ENCODE results near the gene CTLA4.

CTLA4 gene

DNA sequence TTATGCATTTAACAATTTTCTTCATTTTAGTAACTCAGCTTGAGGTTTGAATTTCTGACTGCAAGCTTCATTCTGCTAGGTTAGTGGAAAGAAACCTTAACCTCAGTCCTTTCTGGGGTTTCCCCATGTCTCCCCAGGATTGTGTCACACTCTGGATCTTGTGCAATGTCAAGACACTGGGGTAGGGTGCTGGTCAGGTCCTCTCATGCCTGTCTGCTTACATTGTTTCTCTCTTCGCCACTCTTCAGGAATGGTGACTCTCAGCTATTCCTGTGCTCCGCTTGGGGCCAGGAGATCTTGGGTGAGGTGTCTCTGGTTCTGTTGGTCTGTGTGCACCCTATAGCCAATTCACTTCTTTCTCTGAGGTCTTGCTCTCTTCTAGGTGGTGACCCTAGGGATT lies 23.9 kb downstream of the CTLA4 start:
- Histone ChIP-seq H3K9ac (ENCODE audit: insufficient read length, low read depth) (no peak overlapping the region), H3K4me3 (ENCODE audit: insufficient read length, low read depth) (no peak overlapping the region), H3K4me1 (ENCODE audit: insufficient read depth, insufficient read length) (no peaks in the 10 kb centered on the region), H3K36me3 (ENCODE audit: insufficient read depth, insufficient read length, low read length) (no peaks in the 10 kb centered on the region), H3K27me3 (ENCODE audit: insufficient read depth, insufficient read length) (no peaks in the 10 kb centered on the region), H3K9me3 (ENCODE audit: insufficient read depth, low read length) (no peaks in the 10 kb centered on the region)
- no peak for DNase-seq (ENCODE audit: low read depth, low spot score)
- no peak for TF ChIP-seq SUZ12 (IDR thresholded peaks at IDR 0.05; ENCODE audit: extremely low read depth, insufficient read depth, insufficient read length)
- no peak for TF ChIP-seq YY1 (IDR thresholded peaks at IDR 0.05; ENCODE audit: insufficient read depth, insufficient read length)
- TF ChIP-seq ZNF274 (IDR thresholded peaks at IDR 0.05; ENCODE audit: low read depth, low read length) = no peak

DNA sequence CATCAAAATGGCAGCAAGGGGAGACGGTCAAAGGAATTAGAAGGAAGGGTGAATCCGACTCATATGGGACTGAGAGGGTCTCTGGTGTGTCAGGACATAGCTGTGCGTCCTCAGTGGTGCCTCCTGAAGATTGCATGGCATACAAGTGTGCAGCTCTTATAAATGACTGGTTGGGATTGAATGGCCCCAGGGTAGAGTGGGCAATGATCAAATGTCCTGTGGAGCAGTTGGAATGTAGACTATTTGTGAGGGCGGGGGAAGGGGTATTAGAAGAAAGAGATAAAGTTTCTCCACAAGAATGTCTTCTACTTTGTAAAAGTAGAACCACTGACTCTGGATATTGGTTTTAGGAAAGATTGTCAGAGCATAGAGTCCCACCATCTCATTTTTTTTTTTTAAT lies 24.6 kb downstream of the CTLA4 start:
- Histone ChIP-seq H3K9ac (ENCODE audit: insufficient read length, low read depth) (no peak overlapping the region), H3K27me3 (ENCODE audit: insufficient read depth, insufficient read length) (no peaks in the 10 kb centered on the region), H3K4me3 (ENCODE audit: insufficient read length, low read depth) (no peak overlapping the region), H3K9me3 (ENCODE audit: insufficient read depth, low read length) (no peaks in the 10 kb centered on the region), H3K36me3 (ENCODE audit: insufficient read depth, insufficient read length, low read length) (no peaks in the 10 kb centered on the region), H3K4me1 (ENCODE audit: insufficient read depth, insufficient read length) (no peaks in the 10 kb centered on the region)
- no peak for DNase-seq (ENCODE audit: low read depth, low spot score)
- TF ChIP-seq SUZ12 (IDR thresholded peaks at IDR 0.05; ENCODE audit: extremely low read depth, insufficient read depth, insufficient read length) (no peak), YY1 (IDR thresholded peaks at IDR 0.05; ENCODE audit: insufficient read depth, insufficient read length) (no peak), ZNF274 (IDR thresholded peaks at IDR 0.05; ENCODE audit: low read depth, low read length) (no peak)

DNA sequence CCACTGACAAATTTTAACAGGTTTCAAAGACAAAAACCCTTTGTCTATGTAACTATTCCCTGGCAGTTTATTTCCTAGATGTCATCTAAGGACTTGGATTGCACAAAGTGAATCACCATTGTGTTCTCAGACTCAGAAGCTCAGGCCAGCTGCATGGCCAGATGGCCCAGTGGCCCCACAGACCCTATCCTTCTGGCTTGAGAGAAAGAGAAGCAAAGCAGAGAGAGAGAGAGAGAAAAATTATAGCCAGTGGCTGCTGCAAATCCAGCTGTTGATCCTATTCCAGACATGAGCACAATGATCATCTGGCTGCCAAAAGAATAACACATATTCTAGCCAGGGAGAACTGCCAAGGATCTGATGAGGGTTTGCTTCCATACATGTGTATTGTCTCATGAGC lies 25.8 kb downstream of the CTLA4 start:
- no peak overlapping the region for H3K4me3 ChIP-seq (ENCODE audit: insufficient read length, low read depth)
- no peak for DNase-seq (ENCODE audit: low read depth, low spot score)
- no peak for TF ChIP-seq SUZ12 (IDR thresholded peaks at IDR 0.05; ENCODE audit: extremely low read depth, insufficient read depth, insufficient read length)
- no peak for TF ChIP-seq ZNF274 (IDR thresholded peaks at IDR 0.05; ENCODE audit: low read depth, low read length)
- no peak for TF ChIP-seq YY1 (IDR thresholded peaks at IDR 0.05; ENCODE audit: insufficient read depth, insufficient read length)
- no peaks in the 10 kb centered on the region for H3K27me3 ChIP-seq (ENCODE audit: insufficient read depth, insufficient read length)
- no peaks in the 10 kb centered on the region for H3K9me3 ChIP-seq (ENCODE audit: insufficient read depth, low read length)
- H3K36me3 ChIP-seq (ENCODE audit: insufficient read depth, insufficient read length, low read length) = no peaks in the 10 kb centered on the region
- no peak overlapping the region for H3K9ac ChIP-seq (ENCODE audit: insufficient read length, low read depth)
- no peaks in the 10 kb centered on the region for H3K4me1 ChIP-seq (ENCODE audit: insufficient read depth, insufficient read length)

DNA sequence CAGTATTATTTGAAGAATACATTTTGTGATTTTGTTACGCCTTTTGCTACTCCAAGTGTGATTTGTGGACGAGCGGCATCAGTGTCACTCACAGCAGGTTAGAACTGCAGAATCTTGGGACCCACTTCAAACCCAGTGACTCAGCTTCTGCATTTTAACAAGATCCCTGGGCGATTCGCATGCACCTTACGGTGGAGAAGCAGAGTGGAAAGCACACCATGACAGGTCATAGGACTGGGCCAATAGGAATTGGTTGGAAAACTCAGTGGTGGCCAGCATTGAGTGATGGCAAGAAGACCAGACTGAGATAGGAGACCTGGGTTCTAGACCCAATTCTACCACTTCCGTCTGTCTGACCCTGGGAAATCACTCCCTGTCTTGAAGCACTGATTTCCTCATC lies 26.3 kb downstream of the CTLA4 start:
- Histone ChIP-seq H3K4me3 (ENCODE audit: insufficient read length, low read depth) (no peak overlapping the region), H3K36me3 (ENCODE audit: insufficient read depth, insufficient read length, low read length) (no peaks in the 10 kb centered on the region), H3K4me1 (ENCODE audit: insufficient read depth, insufficient read length) (no peaks in the 10 kb centered on the region), H3K9ac (ENCODE audit: insufficient read length, low read depth) (no peak overlapping the region), H3K27me3 (ENCODE audit: insufficient read depth, insufficient read length) (no peaks in the 10 kb centered on the region), H3K9me3 (ENCODE audit: insufficient read depth, low read length) (no peaks in the 10 kb centered on the region)
- DNase-seq (ENCODE audit: low read depth, low spot score) = no peak
- TF ChIP-seq ZNF274 (IDR thresholded peaks at IDR 0.05; ENCODE audit: low read depth, low read length) = no peak
- TF ChIP-seq YY1 (IDR thresholded peaks at IDR 0.05; ENCODE audit: insufficient read depth, insufficient read length) = no peak
- no peak for TF ChIP-seq SUZ12 (IDR thresholded peaks at IDR 0.05; ENCODE audit: extremely low read depth, insufficient read depth, insufficient read length)

DNA sequence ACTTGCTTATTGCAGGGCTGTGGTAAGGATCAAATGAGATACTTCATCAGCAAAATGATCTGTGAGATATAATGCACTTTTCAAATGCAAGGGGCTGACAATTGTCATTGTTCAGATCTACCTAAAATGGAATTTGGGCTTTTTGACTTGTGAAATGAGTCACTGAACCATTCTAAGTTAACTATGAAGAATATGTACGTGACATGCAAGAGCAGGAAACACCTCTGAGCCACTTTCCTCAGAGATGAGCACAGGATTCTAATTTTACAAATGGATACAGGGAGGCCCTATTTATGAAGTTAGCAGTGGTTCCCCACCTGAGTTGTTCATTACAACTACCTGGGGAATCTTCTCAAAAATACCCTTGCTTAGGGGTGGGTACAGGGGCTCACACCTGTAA lies 26.7 kb downstream of the CTLA4 start:
- Histone ChIP-seq H3K4me3 (ENCODE audit: insufficient read length, low read depth) (no peak overlapping the region), H3K9ac (ENCODE audit: insufficient read length, low read depth) (no peak overlapping the region), H3K4me1 (ENCODE audit: insufficient read depth, insufficient read length) (no peaks in the 10 kb centered on the region), H3K27me3 (ENCODE audit: insufficient read depth, insufficient read length) (no peaks in the 10 kb centered on the region), H3K36me3 (ENCODE audit: insufficient read depth, insufficient read length, low read length) (no peaks in the 10 kb centered on the region), H3K9me3 (ENCODE audit: insufficient read depth, low read length) (no peaks in the 10 kb centered on the region)
- no peak for TF ChIP-seq SUZ12 (IDR thresholded peaks at IDR 0.05; ENCODE audit: extremely low read depth, insufficient read depth, insufficient read length)
- no peak for TF ChIP-seq ZNF274 (IDR thresholded peaks at IDR 0.05; ENCODE audit: low read depth, low read length)
- no peak for TF ChIP-seq YY1 (IDR thresholded peaks at IDR 0.05; ENCODE audit: insufficient read depth, insufficient read length)
- DNase-seq (ENCODE audit: low read depth, low spot score) = no peak

DNA sequence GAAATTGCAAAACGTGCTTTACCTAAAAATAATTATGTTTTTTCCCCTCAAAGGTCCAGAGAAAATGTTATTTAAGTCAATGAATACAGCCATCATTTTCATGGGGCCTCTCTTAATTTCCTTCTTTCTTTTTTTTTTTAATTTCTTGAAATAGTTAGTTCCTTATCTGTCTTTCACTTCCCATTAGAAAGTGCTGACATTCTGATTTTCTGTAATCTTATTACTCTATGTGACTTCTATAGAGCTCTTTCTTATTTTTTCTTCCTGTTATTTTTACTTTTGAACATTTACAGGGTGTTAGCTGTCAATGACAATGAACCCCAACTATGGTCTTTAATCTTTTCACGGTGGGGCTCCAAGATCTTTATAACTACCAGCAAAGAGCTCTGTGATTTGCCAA lies 30.0 kb downstream of the CTLA4 start:
- Histone ChIP-seq H3K27me3 (ENCODE audit: insufficient read depth, insufficient read length) (no peaks in the 10 kb centered on the region), H3K4me3 (ENCODE audit: insufficient read length, low read depth) (no peak overlapping the region), H3K9ac (ENCODE audit: insufficient read length, low read depth) (no peak overlapping the region), H3K9me3 (ENCODE audit: insufficient read depth, low read length) (peaks cover 14% of the 10 kb centered on the region), H3K4me1 (ENCODE audit: insufficient read depth, insufficient read length) (no peaks in the 10 kb centered on the region), H3K36me3 (ENCODE audit: insufficient read depth, insufficient read length, low read length) (no peaks in the 10 kb centered on the region)
- no peak for DNase-seq (ENCODE audit: low read depth, low spot score)
- TF ChIP-seq YY1 (IDR thresholded peaks at IDR 0.05; ENCODE audit: insufficient read depth, insufficient read length) (no peak), SUZ12 (IDR thresholded peaks at IDR 0.05; ENCODE audit: extremely low read depth, insufficient read depth, insufficient read length) (no peak), ZNF274 (IDR thresholded peaks at IDR 0.05; ENCODE audit: low read depth, low read length) (no peak)

DNA sequence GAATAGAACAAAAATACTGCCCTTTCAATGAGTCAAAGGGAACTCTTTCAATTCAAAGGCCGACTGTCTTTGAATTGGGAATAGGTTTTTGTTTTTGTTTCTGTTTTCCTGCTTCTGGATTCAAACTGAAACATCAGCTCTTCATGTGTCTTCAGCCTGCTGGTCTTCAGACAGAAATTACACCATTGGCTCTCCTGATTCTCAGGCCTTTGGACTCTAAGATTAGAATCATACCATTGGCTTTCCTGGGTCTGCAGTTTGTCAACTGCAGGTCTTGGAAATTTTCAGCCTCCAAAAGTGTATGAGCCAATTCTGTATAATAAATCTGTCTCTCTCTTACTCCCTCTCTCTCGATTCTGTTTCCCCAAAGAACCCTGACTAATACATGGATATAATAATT lies 31.1 kb downstream of the CTLA4 start:
- TF ChIP-seq ZNF274 (IDR thresholded peaks at IDR 0.05; ENCODE audit: low read depth, low read length) (no peak), SUZ12 (IDR thresholded peaks at IDR 0.05; ENCODE audit: extremely low read depth, insufficient read depth, insufficient read length) (no peak), YY1 (IDR thresholded peaks at IDR 0.05; ENCODE audit: insufficient read depth, insufficient read length) (no peak)
- no peak overlapping the region for H3K4me3 ChIP-seq (ENCODE audit: insufficient read length, low read depth)
- DNase-seq (ENCODE audit: low read depth, low spot score) = no peak
- H3K36me3 ChIP-seq (ENCODE audit: insufficient read depth, insufficient read length, low read length) = no peaks in the 10 kb centered on the region
- no peak overlapping the region for H3K9ac ChIP-seq (ENCODE audit: insufficient read length, low read depth)
- peaks cover 17% of the 10 kb centered on the region for H3K9me3 ChIP-seq (ENCODE audit: insufficient read depth, low read length)
- H3K4me1 ChIP-seq (ENCODE audit: insufficient read depth, insufficient read length) = no peaks in the 10 kb centered on the region
- no peaks in the 10 kb centered on the region for H3K27me3 ChIP-seq (ENCODE audit: insufficient read depth, insufficient read length)

DNA sequence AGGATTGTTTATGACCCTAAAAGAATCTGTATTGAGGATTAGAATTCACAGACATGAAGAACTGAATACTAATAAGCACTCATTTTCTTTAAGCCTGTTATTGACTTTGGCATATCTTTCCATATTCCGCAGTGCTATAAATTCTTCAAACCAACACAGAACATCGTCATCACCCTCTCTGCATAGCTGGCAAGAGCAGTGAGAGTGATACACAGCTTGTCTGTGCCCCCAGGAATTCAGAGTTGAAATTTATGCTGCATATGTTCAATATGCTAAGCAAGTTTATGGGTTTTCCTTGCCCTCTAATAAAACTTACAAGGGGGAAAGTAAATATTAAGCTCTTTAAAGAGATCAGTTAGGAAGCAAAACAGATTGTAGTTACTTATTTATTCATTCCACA lies 32.7 kb downstream of the CTLA4 start:
- no peaks in the 10 kb centered on the region for H3K4me1 ChIP-seq (ENCODE audit: insufficient read depth, insufficient read length)
- H3K4me3 ChIP-seq (ENCODE audit: insufficient read length, low read depth) = no peak overlapping the region
- H3K9ac ChIP-seq (ENCODE audit: insufficient read length, low read depth) = no peak overlapping the region
- H3K27me3 ChIP-seq (ENCODE audit: insufficient read depth, insufficient read length) = no peaks in the 10 kb centered on the region
- peaks cover 17% of the 10 kb centered on the region for H3K9me3 ChIP-seq (ENCODE audit: insufficient read depth, low read length)
- DNase-seq (ENCODE audit: low read depth, low spot score) = no peak
- TF ChIP-seq YY1 (IDR thresholded peaks at IDR 0.05; ENCODE audit: insufficient read depth, insufficient read length) (no peak), ZNF274 (IDR thresholded peaks at IDR 0.05; ENCODE audit: low read depth, low read length) (no peak)
- no peaks in the 10 kb centered on the region for H3K36me3 ChIP-seq (ENCODE audit: insufficient read depth, insufficient read length, low read length)
